ENCODE data around the gene CLIC4.

CLIC4 gene

GRCh38 chr1:24878775-24879742, 133.8 kb downstream of the CLIC4 start:
- peaks cover under 1% of the 10 kb centered on the region for H3K36me3 Mint-ChIP-seq (ENCODE audit: low read depth)
- H3K27ac Mint-ChIP-seq = no peak overlapping the region
- peaks cover 56% of the 10 kb centered on the region for H3K27me3 Mint-ChIP-seq (ENCODE audit: low read depth, poor library complexity)
- no peaks in the 10 kb centered on the region for H3K4me1 Mint-ChIP-seq
- H3K4me3 Mint-ChIP-seq = no peak overlapping the region
- no peak for TF ChIP-seq CTCF (IDR thresholded peaks at IDR 0.05)
- no peak for DNase-seq
- peaks cover 28% of the 10 kb centered on the region for H3K9me3 Mint-ChIP-seq

- Mint-ChIP-seq H3K27me3 (ENCODE audit: low read depth, poor library complexity) (peaks cover 67% of the 10 kb centered on the region), H3K9me3 (peaks cover 37% of the 10 kb centered on the region), H3K36me3 (ENCODE audit: low read depth) (peaks cover 5% of the 10 kb centered on the region), H3K4me3 (no peak overlapping the region), H3K4me1 (no peaks in the 10 kb centered on the region), H3K27ac (no peak overlapping the region)
- TF ChIP-seq CTCF (IDR thresholded peaks at IDR 0.05) = no peak
- DNase-seq = no peak
Measured at GRCh38 chr1:24881034-24881433, 135.8 kb downstream of the CLIC4 start.

DNA sequence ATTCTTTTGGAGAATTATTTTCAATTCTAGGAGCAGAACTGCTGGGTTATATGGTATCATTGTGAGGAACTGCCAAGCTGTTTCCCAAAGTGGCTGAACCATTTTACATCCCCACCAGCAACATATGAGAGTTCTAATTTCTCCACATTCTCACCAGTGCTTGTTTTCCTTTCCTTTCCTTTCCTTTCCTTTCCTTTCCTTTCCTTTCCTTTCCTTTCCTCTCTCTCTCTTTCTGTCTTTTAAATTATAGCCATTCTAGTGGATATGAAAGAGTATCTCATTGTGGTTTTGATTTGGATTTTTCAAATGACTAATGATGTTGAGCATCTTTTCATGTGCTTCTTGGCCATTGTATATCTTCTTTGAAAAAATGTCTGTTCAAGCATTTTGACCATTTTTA, 139.5 kb downstream of the CLIC4 start:
- H3K4me3 Mint-ChIP-seq = no peak overlapping the region
- H3K4me1 Mint-ChIP-seq = no peaks in the 10 kb centered on the region
- H3K27me3 Mint-ChIP-seq (ENCODE audit: low read depth, poor library complexity) = peaks cover 70% of the 10 kb centered on the region
- peaks cover 5% of the 10 kb centered on the region for H3K36me3 Mint-ChIP-seq (ENCODE audit: low read depth)
- DNase-seq = no peak
- no peak for TF ChIP-seq CTCF (IDR thresholded peaks at IDR 0.05)
- no peak overlapping the region for H3K27ac Mint-ChIP-seq
- peaks cover 40% of the 10 kb centered on the region for H3K9me3 Mint-ChIP-seq

DNA sequence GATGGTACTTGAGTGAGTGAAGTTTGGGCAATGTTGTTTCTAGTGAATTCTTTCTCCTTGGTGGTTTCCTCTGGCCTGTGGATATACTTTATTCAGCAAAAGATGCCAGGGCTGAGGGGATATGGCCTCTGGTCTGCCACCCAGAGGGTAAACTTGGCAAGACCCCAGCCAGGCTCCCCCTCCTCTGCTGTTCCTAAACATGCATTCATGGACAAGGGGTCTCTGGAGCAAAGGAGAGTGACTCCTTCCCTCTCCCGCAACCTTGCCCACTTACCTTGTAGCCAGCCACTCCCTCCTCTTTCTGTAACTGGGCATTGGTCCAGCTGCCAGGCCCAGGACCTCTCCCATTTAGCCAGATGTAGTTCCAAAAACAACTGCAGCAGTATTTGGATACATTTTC, 141.0 kb downstream of the CLIC4 start:
- H3K4me3 Mint-ChIP-seq = no peak overlapping the region
- TF ChIP-seq CTCF (IDR thresholded peaks at IDR 0.05) = no peak
- H3K4me1 Mint-ChIP-seq = no peaks in the 10 kb centered on the region
- DNase-seq = no peak
- peaks cover 66% of the 10 kb centered on the region for H3K27me3 Mint-ChIP-seq (ENCODE audit: low read depth, poor library complexity)
- no peak overlapping the region for H3K27ac Mint-ChIP-seq
- peaks cover 44% of the 10 kb centered on the region for H3K9me3 Mint-ChIP-seq
- peaks cover 5% of the 10 kb centered on the region for H3K36me3 Mint-ChIP-seq (ENCODE audit: low read depth)

- Mint-ChIP-seq H3K27ac (no peak overlapping the region), H3K4me1 (no peaks in the 10 kb centered on the region), H3K9me3 (peaks cover 50% of the 10 kb centered on the region), H3K4me3 (no peak overlapping the region), H3K36me3 (ENCODE audit: low read depth) (peaks cover 5% of the 10 kb centered on the region), H3K27me3 (ENCODE audit: low read depth, poor library complexity) (peaks cover 50% of the 10 kb centered on the region)
- TF ChIP-seq CTCF (IDR thresholded peaks at IDR 0.05) = no peak
- no peak for DNase-seq
Measured at GRCh38 chr1:24888061-24888970, 143.1 kb downstream of the CLIC4 start.
